GM21619 (cell line): ENCODE results near the gene ELF4.

Experiments used
- ATAC-seq: cut with Tn5 transposase; IDR thresholded peaks from one replicate; pipeline ENCODE4 v1.9.1; 2021; ENCODE audit not compliant: unreplicated experiment

Gene ELF4

GRCh38 chrX:130053236-130053635 is 57.1 kb downstream of the ELF4 start:
- no peak for ATAC-seq

GRCh38 chrX:130051176-130051845 is 59.0 kb downstream of the ELF4 start:
- no peak for ATAC-seq

- ATAC-seq = no peak
Observed at GRCh38 chrX:130049821-130050220, 60.5 kb downstream of the ELF4 start.

- no peak for ATAC-seq
Observed at GRCh38 chrX:130048686-130049222, 61.5 kb downstream of the ELF4 start.

GRCh38 chrX:130047416-130047815 is 62.9 kb downstream of the ELF4 start:
- ATAC-seq = no peak

- ATAC-seq = no peak
Observed at GRCh38 chrX:130039847-130040246, 70.5 kb downstream of the ELF4 start.

GRCh38 chrX:130034178-130034577 is 76.1 kb downstream of the ELF4 start:
- no peak for ATAC-seq

- ATAC-seq = no peak
Observed at GRCh38 chrX:130032552-130032951, 77.7 kb downstream of the ELF4 start.

- ATAC-seq = no peak
Observed at GRCh38 chrX:130030826-130031225, 79.5 kb downstream of the ELF4 start.

- no peak for ATAC-seq
Observed at GRCh38 chrX:130028196-130028595, 82.1 kb downstream of the ELF4 start.

GRCh38 chrX:130027569-130027968 is 82.7 kb downstream of the ELF4 start:
- ATAC-seq = no peak

- ATAC-seq = no peak
Observed at GRCh38 chrX:130025256-130025655, 85.0 kb downstream of the ELF4 start.

- ATAC-seq = peak; percentile 100
Observed at GRCh38 chrX:130024127-130024526, 86.2 kb downstream of the ELF4 start.

- ATAC-seq = no peak
Observed at GRCh38 chrX:130020661-130021324, 89.5 kb downstream of the ELF4 start.

GRCh38 chrX:130018143-130018542 is 92.2 kb downstream of the ELF4 start:
- no peak for ATAC-seq

- ATAC-seq = no peak
Observed at GRCh38 chrX:130015181-130015580, 95.1 kb downstream of the ELF4 start.
